PC-9 (cell line): ENCODE results near the gene GABRP.

ENCODE experiments used
- CTCF ChIP-seq: fragments of 200-600 bp; sonication (generic); conservative IDR thresholded peaks from 2 replicates; pipeline ENCODE4 v1.6.1; 2017; ENCODE audit warnings: mixed run types, antibody characterized with exemption, mild to moderate bottlenecking, moderate library complexity
- EZH2 ChIP-seq: fragments of 200-600 bp; sonication (generic); IDR thresholded peaks from 2 replicates; pipeline ENCODE4 v1.8.0; 2017; ENCODE audit warnings: antibody characterized with exemption, low read depth

- TF ChIP-seq CTCF (no peak), EZH2 (no peak)
These were observed 22.1 kb downstream of the GABRP start for GRCh38 chr5:170805666-170806065.
